Skeletal muscle satellite cell (primary cell): ENCODE data around the gene CSRNP3.
"Not testable (repeated sequence)": the region's sequence is repeated elsewhere in the genome, so short reads cannot be mapped to it uniquely, and the experiment has no call there.

Experiments
- H3K27me3 ChIP-seq: 2 replicates; pipeline ENCODE4 v1.7.0; 2013; ENCODE audit warnings: low read length; ENCODE audit not compliant: control insufficient read depth, insufficient read depth
- H3K36me3 ChIP-seq: 2 replicates; pipeline ENCODE4 v1.7.0; 2013; ENCODE audit warnings: mild to moderate bottlenecking, control low read depth, low read length; ENCODE audit not compliant: insufficient read depth
- H3K4me1 ChIP-seq: 2 replicates; pipeline ENCODE4 v1.7.0; 2013; ENCODE audit warnings: low read length; ENCODE audit not compliant: control insufficient read depth, insufficient read depth
- H3K4me2 ChIP-seq: 2 replicates; pipeline ENCODE4 v1.7.0; 2013; ENCODE audit warnings: mild to moderate bottlenecking, low read length
- H3K4me3 ChIP-seq: 2 replicates; pipeline ENCODE4 v1.7.0; 2013; ENCODE audit warnings: low read length
- H3K9ac ChIP-seq: 2 replicates; pipeline ENCODE4 v1.7.0; 2013; ENCODE audit warnings: mild to moderate bottlenecking, low read depth, low read length, moderate library complexity
- H3K9me3 ChIP-seq: replicated peaks from 2 replicates; pipeline ENCODE4 v1.7.0; 2013; ENCODE audit warnings: mild to moderate bottlenecking, control low read depth, low read length

The CSRNP3 gene

DNA sequence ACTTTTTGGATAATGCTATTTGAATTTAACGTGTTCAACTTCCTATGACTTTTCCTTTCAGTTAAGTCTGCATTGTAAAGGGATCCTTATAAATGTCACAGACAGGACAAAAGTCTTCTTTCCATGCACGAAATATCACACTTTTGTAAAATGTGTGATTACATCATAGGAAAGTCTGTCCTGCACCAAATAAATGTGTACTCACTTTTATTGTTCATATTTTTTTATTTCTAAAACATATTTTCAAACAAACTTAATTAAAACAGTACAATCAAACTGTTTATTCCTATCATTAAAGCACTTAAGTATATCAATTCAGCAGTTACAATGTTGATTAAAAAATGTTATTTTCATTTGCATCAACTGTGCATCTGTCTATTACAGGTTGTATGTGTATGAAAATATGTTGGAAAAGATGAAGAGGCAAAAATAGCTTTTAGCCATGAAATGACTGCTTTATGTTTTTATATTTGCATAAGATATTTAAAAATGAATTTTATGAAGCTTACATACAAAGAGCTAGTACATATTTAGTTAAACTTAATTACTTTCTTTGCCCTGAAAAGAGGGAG, 105.6 kb downstream of the CSRNP3 start:
- Histone ChIP-seq H3K4me1 (peaks cover 7% of the 10 kb centered on the region), H3K4me2 (no peak overlapping the region), H3K9ac (no peak overlapping the region), H3K9me3 (no peaks in the 10 kb centered on the region), H3K27me3 (no peaks in the 10 kb centered on the region), H3K4me3 (no peak overlapping the region), H3K36me3 (no peaks in the 10 kb centered on the region)

DNA sequence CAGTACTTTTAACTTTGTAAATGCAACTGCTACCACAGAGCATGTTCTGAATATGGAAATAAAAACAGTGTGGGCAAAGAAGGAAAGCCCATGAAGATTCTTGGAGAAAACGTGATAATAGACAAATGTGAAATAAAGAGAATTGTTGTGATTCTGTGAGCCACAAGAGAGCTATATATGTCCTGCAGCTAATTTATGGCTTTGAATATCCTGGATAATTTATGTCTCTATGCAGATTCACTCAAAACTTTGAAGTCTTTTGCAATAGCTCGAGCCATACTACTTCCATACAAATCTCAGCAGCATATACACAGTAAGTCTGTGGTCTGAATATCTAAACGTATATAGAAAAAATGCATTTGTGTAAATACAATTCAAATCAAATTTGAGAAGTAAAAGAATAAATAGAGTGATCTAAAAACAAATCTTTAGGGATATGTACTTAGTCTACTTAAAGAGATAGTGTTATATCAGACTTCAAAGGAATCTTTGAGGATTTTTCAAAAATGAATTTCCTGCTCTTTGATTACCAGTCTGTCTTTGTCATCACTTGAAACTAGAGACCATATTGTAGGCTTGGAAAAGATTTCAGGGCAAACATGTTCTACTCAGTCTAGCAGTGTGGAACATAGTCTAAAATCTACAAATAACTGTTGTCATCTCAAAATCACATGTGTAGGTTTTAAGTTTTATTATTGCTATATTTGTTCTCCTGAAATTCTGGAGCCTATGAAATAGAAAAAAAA, 107.1 kb downstream of the CSRNP3 start:
- no peaks in the 10 kb centered on the region for H3K27me3 ChIP-seq
- H3K36me3 ChIP-seq: no peaks in the 10 kb centered on the region
- no peak overlapping the region for H3K4me3 ChIP-seq
- H3K9me3 ChIP-seq: no peaks in the 10 kb centered on the region
- no peak overlapping the region for H3K4me2 ChIP-seq
- H3K9ac ChIP-seq: no peak overlapping the region
- peaks cover 7% of the 10 kb centered on the region for H3K4me1 ChIP-seq

DNA sequence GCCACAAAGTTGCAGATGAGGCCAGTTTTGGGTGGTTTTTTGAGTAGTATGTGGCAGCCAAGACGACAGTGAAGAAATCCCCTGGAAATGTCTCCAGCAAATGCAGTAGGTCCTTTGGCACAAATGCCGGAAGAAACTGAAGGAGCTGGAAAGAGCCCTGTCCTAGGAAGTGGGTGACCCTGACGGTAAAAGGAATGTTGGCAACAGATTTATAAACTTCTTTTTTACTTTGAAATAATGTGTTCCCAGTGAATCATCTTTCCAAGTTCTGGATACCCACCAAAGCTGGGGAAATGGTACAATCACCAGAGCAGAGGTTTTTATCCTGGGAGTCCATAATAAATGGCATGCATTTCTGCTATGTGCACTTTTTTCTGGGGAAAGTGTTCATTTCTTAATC, 112.9 kb downstream of the CSRNP3 start:
- no peaks in the 10 kb centered on the region for H3K9me3 ChIP-seq
- peaks cover 10% of the 10 kb centered on the region for H3K4me1 ChIP-seq
- H3K4me2 ChIP-seq: peak overlapping the region; percentile 11
- no peak overlapping the region for H3K9ac ChIP-seq
- no peaks in the 10 kb centered on the region for H3K36me3 ChIP-seq
- no peak overlapping the region for H3K4me3 ChIP-seq
- H3K27me3 ChIP-seq: no peaks in the 10 kb centered on the region

DNA sequence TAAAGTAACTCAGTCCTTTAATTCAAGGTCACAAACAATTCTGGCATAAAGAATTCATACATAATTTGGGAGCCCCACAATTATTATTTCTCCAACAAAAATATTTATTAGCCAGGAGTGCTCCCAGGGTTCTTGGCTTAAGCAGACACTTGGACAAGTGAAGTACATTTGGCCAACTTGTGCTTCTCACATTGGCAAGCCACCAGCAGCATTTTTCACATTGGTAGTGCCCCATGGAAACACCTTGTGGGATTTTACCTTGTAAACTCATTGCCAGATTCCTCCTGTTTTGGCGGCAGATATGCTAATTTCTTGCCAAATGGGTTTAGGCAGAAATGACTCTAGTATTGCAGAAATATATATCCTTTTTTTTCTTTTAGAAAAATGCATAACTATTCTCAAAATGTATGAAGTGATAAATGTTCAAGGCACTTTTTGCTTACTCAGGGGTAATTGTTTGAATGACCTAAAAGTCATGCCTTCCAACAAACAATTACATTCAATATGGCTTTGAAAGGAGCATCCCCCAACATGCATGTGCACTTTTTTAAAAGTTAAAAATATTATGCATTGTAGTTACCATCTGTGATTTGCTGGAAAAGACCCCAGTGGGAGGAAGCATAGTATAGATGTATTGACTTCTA, 113.5 kb downstream of the CSRNP3 start:
- no peak overlapping the region for H3K9ac ChIP-seq
- no peaks in the 10 kb centered on the region for H3K27me3 ChIP-seq
- H3K4me3 ChIP-seq: no peak overlapping the region
- no peaks in the 10 kb centered on the region for H3K9me3 ChIP-seq
- peak overlapping the region; percentile 11 for H3K4me2 ChIP-seq
- H3K36me3 ChIP-seq: no peaks in the 10 kb centered on the region
- peaks cover 10% of the 10 kb centered on the region for H3K4me1 ChIP-seq

DNA sequence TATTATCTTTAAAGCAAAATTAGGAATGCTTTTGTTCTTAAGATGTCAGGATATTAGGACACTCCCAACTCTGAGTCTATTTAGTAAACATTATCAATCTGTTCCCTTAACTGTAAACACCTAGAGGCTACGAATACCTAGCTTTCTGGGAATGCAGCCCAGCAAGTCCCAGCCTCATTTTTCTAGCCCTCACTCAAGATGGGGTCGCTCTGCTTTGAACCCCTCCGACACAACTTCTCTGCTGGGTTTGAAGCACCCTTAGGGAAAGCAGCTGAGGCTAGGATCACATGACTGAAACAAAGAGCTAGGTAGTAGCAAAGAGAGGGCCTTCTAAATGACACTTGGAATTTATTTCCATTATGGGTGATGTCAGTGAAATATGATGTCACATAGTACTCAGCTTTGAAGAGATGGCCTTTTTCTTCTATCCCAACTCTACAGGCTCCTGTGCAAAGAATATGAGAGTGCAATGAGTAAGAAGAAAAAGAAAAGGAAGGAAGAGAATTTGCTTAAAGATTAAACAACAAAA, 114.7 kb downstream of the CSRNP3 start:
- Histone ChIP-seq H3K4me3 (no peak overlapping the region), H3K27me3 (no peaks in the 10 kb centered on the region), H3K36me3 (no peaks in the 10 kb centered on the region), H3K4me2 (no peak overlapping the region), H3K9ac (no peak overlapping the region), H3K9me3 (no peaks in the 10 kb centered on the region), H3K4me1 (peaks cover 10% of the 10 kb centered on the region)

DNA sequence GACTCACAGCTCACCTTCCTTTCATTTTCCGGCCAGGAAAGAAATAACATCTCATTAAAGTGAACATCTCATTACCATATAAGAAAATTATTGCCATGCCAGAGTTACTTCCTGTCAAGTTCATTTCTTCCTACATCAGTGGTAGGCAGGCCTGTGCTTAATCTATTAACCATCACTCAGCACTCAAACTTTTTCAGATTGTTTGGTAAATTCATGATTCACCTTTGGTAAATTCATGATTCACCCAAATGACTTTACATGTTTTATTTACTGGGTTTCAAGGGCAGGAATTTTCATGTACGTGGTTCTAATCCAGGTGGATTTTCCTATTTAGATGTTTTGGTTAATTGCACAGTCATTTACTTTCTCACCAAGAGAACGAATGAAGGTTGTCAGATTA, 116.5 kb downstream of the CSRNP3 start:
- H3K9ac ChIP-seq: no peak overlapping the region
- H3K4me1 ChIP-seq: peaks cover 10% of the 10 kb centered on the region
- H3K9me3 ChIP-seq: no peaks in the 10 kb centered on the region
- H3K4me2 ChIP-seq: no peak overlapping the region
- no peak overlapping the region for H3K4me3 ChIP-seq
- no peaks in the 10 kb centered on the region for H3K36me3 ChIP-seq
- H3K27me3 ChIP-seq: no peaks in the 10 kb centered on the region

DNA sequence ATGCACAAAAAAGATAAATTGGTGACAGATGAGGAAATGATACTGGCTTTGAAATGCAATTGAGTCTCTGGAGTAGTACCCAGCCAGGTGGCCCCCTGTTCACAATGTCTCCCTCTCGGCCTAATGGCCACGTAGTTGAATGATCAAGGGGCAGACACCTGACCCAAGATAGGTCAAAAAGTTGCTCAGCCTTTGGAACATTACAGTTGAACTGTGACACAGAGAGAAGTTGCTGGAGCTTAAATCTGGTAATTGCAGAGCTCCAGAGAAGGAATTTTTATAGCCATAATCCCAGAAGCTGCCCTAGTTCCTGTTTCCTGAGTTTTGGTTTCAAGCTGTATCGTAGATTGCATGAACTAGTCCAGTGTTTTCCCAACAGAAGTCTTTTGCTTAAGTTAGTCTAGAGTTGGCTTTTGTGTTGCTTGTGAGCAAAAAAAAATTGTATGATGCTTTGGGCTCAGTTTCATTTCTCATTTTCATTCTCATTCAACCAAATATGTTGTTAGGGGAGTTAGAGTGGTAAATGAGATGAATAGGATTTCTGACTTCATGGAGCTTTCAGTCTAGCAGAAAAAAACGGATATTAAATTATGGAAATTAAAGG, 117.9 kb downstream of the CSRNP3 start:
- Histone ChIP-seq H3K9me3 (no peaks in the 10 kb centered on the region), H3K4me2 (no peak overlapping the region), H3K4me1 (peaks cover 6% of the 10 kb centered on the region), H3K27me3 (no peaks in the 10 kb centered on the region), H3K4me3 (no peak overlapping the region), H3K36me3 (no peaks in the 10 kb centered on the region), H3K9ac (no peak overlapping the region)

DNA sequence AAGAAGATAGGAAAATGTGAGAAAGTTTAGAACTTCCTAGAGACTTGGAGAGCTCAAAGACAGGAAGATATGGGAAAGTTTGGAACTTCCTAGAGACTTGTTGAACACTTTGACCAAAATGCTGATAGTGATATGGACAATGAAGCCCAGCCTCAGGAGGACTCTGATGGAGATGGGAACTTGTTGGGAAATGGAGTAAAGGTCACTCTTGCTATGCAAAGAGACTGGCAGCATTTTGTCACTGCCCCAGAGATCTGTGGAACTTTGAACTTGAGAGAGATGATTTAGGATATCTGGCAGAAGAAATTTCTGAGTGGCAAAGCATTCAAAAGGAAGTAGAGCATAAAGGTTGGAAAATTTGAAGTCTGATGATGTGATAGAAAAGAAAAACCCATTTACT, 121.5 kb downstream of the CSRNP3 start:
- not testable (repeated sequence) for H3K4me2 ChIP-seq, H3K4me3 ChIP-seq, H3K9ac ChIP-seq, H3K4me1 ChIP-seq, H3K27me3 ChIP-seq, H3K36me3 ChIP-seq, H3K9me3 ChIP-seq

DNA sequence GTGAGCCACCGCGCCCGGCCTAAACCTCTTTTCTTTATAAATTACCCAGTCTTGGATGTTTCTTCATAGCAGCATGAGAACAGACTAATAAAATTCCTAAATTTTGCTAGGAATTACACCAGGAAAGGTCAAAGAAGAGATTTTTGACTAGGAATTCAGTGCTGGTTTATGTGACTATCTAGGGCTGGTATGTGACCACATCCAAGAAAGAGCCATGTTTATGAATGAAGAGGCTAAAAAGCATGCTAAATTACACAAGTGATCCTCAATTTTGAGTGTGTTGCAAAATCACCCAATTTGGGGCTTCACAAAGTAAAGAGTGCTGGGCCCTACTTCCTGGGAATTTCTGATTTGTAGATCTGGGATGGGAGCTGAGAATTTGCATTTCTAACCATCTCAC, 123.6 kb downstream of the CSRNP3 start:
- no peak overlapping the region for H3K4me3 ChIP-seq
- no peak overlapping the region for H3K4me2 ChIP-seq
- H3K4me1 ChIP-seq: no peaks in the 10 kb centered on the region
- H3K36me3 ChIP-seq: no peaks in the 10 kb centered on the region
- H3K9ac ChIP-seq: no peak overlapping the region
- H3K27me3 ChIP-seq: no peaks in the 10 kb centered on the region
- H3K9me3 ChIP-seq: no peaks in the 10 kb centered on the region

DNA sequence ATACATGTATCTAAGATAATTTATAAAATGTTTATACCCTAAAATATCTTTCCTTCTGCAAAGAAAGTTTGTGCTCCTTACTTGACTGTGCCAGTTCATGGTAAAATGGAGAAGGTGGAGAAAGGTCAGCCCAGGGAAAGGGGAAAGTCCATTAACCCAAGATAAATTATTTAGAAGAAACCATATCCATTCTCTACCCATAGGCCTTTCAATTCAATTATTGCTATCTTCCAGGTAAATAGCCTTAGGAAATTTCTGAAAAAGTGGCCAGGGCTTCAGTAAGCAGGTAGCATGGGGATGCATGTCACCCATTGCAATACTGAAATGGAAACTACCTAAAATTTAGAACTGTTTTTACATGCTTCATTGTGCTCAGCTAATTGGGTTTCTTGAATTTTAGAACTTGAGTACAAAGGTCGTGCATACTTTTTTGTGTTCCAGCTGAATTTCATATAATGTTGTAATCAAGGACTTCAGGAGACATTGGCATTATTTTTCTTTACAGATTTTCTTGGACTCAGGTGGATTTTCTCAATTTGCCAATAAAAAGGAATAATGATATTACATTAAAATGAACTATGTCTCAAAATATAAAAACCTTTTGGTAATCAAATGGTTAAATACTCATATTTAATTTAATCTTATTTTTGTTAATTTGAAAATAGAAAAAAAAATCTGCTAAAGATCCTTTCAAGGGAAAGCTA, 124.9 kb downstream of the CSRNP3 start:
- no peaks in the 10 kb centered on the region for H3K4me1 ChIP-seq
- no peaks in the 10 kb centered on the region for H3K27me3 ChIP-seq

DNA sequence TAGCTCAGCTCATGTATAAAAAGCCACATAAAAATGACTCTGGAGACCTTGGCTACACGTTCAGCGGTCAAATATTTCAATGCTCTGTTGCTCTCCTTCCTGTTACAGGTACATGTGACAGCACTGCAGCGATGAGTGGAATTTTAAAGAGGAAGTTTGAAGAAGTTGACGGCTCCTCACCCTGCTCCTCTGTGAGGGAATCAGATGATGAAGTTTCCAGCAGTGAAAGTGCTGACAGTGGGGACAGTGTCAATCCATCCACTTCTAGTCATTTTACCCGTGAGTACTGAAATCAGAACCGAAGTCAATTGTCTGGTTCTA, 125.4 kb downstream of the CSRNP3 start:
- Histone ChIP-seq H3K9me3 (no peaks in the 10 kb centered on the region), H3K4me1 (no peaks in the 10 kb centered on the region), H3K27me3 (no peaks in the 10 kb centered on the region), H3K9ac (no peak overlapping the region), H3K36me3 (no peaks in the 10 kb centered on the region), H3K4me3 (no peak overlapping the region), H3K4me2 (no peak overlapping the region)

More for the DNA sequence above, 124.9 kb downstream of the CSRNP3 start:
- Histone ChIP-seq H3K9ac (no peak overlapping the region), H3K9me3 (no peaks in the 10 kb centered on the region), H3K4me2 (no peak overlapping the region), H3K4me3 (no peak overlapping the region), H3K36me3 (no peaks in the 10 kb centered on the region)
